NK-92 (cell line): Measurements from ENCODE around the gene DUOX1.

Source experiments
- DNase-seq: peaks from one replicate; lab custom pipeline; 2025; ENCODE audit not compliant: unreplicated experiment; lab: John Stamatoyannopoulos, UW

The DUOX1 gene

GRCh38 chr15:45185903-45186770 is 56.3 kb downstream of the DUOX1 start:
- no peak for DNase-seq

DNA sequence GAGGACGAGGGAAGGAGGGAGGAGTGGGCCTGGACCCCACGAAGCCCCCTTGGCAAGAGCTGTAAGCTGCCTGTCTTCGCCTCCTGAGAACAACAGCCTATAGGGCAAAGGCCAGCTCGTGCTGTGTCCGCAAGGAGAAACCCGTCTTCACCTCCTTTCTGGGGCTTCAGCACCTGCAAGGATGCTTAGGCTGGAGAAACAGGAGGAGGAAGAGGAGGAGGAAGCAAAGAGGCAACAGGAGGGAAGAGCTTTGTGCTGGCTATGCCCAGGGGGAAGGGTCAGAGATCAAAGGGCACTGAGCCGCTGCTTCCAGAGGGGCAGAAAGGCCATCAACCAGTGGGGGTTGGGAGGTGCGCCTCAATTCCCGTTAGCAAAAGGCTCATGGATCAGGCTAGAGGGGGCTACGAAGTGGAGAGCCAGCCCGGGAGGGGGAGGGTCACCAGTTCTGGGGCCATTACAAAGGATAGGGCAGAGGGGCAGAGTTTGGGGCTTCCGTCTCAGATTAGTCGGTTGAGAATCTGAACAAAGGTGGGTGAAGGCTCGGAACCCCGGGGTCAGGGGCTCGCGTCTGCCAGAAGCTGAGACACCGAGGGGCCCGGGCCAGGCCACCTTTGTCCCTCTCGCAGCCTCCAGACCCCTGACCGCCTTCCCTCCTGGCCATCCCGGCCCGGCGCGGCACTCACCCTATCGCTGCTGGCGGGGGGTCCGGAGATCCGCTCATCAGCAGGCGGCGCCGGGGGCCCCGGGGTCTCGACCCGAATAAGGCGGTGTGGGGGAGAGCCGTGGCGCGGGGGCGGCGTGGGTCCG is 57.2 kb downstream of the DUOX1 start:
- DNase-seq: no peak

- no peak for DNase-seq
Observed at GRCh38 chr15:45187578-45187893, 57.7 kb downstream of the DUOX1 start.

DNA sequence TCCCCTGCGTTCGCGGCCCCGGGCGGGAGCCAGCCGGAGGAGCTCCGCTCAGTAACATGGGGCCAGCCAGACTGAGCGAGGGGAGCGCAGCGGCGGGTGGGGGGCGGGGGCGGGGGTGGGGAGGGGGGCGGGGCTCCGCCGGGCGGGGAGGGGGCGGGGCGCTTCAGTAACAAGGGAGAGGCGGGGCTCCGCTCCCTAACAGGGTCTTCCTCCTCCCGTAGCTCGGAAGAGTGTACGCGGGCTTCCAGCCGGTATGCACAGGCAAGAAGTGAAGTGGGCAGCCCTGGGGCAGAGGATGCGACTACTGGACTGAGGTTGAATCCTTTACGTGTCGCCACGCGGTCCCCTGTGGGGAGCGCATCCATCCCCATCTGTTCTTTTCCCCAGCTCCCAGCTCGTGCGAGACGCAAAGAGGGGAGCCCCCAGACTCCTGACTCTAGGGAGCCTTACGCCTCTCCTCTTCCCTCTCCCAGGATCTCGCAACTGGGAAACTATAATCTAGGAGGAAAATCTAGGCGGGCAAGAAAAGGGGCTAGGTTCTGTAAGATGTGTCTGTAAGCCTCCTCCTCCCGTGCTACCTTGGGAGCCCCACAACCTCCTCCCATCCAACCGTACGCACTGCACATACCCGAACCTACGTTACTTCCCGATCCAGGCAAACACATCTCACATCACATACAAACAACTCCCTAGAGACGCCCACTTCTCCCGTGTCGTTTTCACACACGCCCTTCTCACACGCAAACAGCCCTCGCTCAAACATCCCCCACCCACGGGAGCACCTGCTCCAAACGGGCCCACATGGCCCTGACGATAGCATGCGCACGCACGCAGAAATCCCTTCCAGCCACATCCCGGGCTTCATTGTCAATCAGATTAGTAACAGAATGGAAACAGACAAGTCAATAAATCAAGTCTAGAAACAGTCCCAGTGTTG is 58.4 kb downstream of the DUOX1 start, which contains the start of gene SHF:
SHF (minus strand) TSS at position 73 of the 937 bp plus-strand sequence; CDS start at position 58, 15 bp downstream.
- DNase-seq: no peak

- no peak for DNase-seq
Observed at GRCh38 chr15:45197512-45197911, 67.7 kb downstream of the DUOX1 start.

GRCh38 chr15:45198337-45199135 is 68.7 kb downstream of the DUOX1 start:
- DNase-seq: peak; percentile 78

DNA sequence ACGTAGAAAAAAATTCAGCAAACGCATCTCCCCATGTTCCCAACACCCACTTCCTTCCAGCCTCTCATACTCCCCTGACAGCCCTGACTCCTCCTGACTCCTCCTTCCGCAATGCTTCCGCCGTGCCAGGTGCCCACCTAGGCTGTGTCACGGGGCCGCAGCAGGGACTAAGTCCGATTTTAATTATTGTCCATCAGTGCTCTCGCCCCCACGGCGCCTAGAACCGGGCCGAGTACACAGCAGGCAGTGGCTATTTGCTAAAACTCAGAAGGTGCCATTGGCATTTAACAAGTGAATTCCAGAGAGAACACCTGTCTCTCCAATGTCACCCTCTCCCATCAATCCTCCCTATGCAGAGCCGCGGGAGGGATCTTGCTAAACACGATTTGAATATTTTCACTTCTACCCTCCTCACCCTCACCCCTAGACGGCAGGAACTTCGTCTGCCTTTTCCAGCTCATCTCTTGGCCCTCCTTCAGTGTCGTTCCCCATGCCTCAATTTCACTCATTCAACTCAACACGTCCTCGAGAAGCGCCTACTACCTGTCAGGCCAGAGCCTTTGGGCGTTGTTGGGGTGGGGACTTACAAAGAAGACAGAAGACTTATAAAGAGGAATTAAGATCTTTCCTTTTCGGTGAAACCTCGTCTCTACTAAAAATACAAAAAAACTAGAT is 69.5 kb downstream of the DUOX1 start:
- DNase-seq: no peak

- peak; percentile 89 for DNase-seq
Observed at GRCh38 chr15:45200001-45200798, 70.4 kb downstream of the DUOX1 start.

DNA sequence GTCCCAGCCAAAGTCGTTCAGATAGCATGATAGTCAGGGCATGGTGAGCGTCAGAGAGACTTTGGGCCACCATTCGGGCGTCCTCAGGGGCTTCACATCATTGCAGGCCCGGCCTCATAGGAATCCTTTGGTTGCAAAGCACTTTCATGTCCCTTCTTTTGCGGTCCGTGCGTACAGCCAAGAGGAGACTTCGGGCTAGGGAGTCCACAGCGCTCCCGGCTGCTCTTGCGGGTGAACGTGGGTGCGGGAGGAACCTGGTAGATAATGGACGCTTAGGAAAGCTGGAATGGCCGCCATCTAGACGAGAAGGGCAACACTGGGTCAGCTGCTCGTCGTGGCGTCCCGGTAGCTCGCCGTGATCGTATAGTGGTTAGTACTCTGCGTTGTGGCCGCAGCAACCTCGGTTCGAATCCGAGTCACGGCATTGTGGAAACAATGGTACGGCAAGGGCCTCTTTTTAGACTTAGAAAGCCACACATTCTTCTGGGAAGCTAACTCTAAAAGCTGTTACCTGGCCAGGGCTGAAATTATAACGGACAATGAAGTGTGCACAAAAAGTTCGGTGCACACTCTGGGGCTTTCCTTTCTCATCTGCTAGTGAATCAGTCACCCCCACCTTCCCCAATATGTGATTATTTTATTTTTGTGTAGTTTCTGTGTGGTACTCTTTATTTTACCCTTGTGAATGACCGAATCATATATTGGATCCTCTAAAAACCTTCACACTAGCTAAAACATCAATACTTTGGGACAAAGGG is 71.2 kb downstream of the DUOX1 start:
- DNase-seq: no peak

- no peak for DNase-seq
Observed at GRCh38 chr15:45201557-45201859, 71.7 kb downstream of the DUOX1 start.

DNA sequence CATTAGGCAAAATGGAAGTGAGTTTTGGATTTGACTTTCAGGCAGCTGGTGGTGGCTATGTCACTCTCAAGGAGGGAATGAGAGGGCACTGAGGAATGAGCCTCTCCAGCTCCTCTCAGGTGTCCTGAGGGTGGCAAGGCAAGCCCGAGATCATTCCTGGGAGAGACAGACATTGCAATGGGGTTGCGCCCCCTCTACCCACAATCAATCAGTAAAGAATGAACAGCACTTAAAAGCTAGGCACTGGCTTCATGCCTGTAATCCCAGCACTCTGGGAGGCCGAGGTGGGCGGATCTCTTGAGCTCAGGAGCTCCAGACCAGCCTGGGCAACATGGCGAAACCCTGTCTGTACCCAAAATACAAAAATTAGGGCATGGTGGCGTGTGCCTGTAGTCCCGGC is 72.1 kb downstream of the DUOX1 start:
- DNase-seq: no peak

DNA sequence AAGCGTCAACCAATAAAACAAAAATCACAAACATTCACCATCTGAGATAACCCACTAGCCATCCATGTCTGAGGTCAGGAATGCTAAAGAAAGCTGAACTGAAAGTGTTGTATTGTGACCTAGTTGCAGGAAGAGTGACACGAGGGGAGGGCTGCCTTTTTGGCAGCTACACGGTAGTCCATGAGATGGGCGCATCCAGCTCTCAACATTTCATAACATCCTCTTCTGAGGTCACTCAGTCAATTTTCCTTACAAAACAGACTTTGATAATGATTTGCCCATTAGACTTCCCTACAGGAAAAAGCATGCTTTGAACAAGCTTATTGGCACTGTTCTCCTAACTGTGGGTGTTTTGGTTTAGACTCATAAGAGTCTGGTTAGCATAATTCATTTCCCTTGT is 73.4 kb downstream of the DUOX1 start:
- DNase-seq: no peak

GRCh38 chr15:45205192-45205591 is 75.4 kb downstream of the DUOX1 start:
- DNase-seq: no peak

DNA sequence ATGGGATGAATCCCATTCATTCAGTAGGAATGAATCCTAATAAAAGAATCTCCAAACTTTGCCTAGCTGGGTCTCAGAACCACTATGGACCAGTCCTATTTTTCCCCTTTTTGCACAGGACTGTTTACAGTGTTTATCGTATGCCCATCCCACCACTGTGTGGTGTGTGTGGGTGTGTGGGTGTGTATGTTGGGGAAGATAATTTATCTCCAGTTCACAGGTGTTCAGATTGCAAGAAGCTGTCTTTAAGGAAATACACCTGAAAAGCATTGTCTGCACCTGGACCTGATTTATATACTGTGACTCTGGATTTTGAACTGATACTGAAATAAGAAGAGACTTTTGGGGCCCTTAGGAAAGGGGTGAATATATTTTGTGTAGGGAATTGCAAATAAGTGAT is 82.7 kb downstream of the DUOX1 start:
- no peak for DNase-seq
